NCI-H1694 treated with DMSO at 0.1 percent for 48 hours (cell line): Measurements from ENCODE around the gene OR2A25.
"Not testable (repeated sequence)": the region's sequence is repeated elsewhere in the genome, so short reads cannot be mapped to it uniquely, and the experiment has no call there.

ENCODE experiments used
- DNase-seq: peaks from one replicate; lab custom pipeline; 2025; lab: John Stamatoyannopoulos, UW

OR2A25 gene, protein sequence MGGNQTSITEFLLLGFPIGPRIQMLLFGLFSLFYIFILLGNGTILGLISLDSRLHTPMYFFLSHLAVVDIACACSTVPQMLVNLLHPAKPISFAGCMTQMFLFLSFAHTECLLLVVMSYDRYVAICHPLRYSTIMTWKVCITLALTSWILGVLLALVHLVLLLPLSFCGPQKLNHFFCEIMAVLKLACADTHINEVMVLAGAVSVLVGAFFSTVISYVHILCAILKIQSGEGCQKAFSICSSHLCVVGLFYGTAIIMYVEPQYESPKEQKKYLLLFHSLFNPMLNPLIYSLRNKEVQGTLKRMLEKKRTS

GRCh38 chr7:144069511-144069910, at the start of gene OR2A25:
Gene OR2A25 (plus strand): TSS chr7:144069811. CDS start chr7:144074220, 4,409 bp downstream.
- DNase-seq: no peak

DNA sequence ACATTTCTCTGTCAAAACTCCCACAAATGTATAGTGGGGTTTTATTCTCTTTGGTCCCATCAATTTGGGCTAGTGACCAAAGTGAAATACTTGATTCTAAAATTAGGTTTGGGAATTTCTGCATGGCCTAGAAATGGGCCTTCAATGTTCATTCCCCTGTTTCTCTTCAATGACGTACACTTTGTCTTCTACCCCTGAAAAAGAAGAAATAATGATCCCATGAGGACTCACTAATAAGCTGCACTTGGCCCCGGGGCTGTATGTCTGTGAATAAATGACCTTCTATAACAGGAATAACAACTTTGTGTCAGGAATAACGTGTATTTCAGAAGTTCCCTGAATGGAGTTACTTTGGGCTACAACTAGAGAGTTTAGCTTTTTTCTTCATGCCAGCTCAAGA, 49.3 kb upstream of the OR2A25 start:
- no peak for DNase-seq

DNA sequence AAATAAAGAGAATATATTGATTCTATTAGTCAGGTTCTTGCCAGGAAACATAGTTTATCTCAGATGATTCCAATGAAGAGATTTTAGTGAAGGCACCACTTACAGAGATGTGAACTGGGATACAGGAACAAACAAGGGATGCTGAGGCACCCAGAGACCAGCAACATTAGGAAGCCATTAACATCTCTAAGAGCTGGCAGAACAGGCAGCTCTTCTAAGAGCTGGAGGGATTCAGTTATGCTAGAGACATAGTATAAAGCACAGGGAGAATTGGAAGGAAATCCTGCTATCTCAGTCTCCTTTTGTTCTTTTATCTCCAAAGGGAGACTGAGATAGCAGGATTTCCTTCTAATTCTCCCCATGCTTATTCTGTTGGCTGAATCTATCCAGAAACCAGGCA, 47.4 kb upstream of the OR2A25 start:
- no peak for DNase-seq

GRCh38 chr7:144023171-144023827, 46.3 kb upstream of the OR2A25 start:
- no peak for DNase-seq

GRCh38 chr7:144024213-144024612, 45.4 kb upstream of the OR2A25 start:
- no peak for DNase-seq

- DNase-seq: no peak
Observed at GRCh38 chr7:144026203-144026883, 43.3 kb upstream of the OR2A25 start.

DNA sequence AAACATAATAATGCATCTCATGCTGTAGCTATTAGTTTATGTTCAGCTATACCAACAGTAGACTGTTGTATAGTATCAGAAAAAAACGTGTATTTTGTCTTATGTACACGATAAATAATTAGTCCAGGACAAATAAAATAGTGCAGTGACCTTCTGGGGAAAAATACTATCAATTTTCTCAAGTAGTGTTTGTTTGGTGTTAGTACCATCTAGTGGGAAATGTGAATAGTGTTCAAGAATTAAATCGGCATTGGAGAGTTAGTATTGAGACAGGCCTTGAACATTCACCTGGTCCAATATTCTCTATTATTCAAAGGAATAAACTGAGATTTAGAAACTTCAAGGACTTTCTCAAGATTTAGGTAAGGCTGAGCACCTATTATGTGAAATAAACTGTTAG, 42.5 kb upstream of the OR2A25 start:
- DNase-seq: peak; percentile 3

DNA sequence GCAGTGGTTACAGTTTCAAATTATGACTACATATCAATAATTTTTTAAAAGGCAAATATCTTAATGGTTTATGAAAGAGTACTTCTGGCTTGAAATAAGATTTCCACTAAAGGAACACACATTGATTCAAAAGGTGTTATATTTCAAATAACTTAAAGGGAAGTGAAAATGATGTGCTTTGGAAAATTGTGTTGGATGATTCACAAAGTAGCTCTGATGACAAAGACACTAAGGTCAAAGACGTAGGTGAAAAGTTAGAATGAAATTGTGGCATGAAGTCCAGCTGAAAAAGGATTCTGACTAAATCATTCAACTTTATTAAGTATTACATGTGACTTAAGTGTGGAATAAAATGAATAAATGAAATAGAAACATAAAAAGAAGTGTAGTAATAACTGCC, 41.6 kb upstream of the OR2A25 start:
- DNase-seq: no peak

DNA sequence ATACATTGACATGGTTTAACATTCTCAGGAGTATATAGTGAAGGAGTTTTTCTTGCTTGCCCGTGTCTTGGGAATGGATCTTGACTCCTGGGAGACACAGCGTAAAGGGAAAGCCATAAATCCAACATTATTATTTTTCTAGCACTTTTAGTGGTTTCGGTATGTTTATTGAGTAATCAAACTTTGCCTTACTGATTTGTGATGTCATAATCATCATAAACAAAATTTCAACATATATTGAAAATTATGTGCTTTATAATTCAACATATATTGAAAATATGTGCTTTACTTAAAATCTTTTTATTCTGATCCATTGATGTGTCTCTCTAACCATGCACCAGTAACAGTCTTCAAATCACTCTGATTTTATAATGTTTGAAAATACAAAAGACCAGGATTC, 41.1 kb upstream of the OR2A25 start:
- no peak for DNase-seq

DNA sequence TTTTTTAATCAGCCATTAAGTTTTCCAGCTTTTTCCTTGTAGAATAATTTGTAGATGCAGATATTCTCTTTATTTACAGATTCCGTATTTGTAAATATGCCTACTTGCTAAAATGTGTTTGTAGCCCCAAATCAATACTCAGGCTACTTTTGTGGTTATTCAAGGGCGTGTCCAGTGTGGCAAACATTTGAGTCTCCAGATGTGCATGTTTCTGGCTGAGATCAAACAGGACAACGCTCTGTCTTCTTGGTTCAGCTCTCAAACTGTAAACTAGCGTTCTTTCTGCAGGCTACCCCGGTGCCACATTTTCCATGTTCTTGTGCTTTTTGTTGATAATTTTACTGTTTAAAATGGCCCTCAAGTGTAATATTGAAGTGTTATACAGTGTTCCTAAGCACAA, 37.1 kb upstream of the OR2A25 start:
- no peak for DNase-seq

- DNase-seq: no peak
Observed at GRCh38 chr7:144032985-144033709, 36.5 kb upstream of the OR2A25 start.

- no peak for DNase-seq
Observed at GRCh38 chr7:144035385-144035784, 34.2 kb upstream of the OR2A25 start.

DNA sequence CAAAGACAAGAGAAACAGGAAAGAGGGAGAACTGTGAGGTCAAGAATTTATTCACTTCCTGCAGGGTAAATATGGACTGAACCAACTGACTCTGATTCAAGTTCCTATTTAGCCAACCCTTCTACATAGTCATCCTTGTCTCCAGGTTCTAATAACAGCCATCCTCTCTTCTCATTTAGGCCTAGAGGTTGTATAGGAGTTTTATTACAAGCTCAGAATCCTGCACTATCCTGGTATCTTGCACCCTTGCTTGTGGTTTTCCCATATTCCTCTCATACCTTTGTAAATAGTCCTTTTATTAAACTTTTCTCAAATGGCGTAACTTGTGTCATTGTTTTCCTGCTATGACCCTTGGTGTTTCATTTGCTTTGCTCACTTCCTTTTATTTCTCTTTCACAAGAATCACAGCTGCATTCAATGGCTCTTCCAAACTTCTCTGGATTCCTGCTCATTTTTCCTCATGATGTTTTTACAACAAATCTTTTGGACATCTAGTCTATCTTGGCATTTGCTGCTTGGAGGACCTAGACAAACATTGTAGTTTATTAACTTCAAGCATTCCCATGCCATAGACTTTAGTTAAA, 33.2 kb upstream of the OR2A25 start:
- no peak for DNase-seq

DNA sequence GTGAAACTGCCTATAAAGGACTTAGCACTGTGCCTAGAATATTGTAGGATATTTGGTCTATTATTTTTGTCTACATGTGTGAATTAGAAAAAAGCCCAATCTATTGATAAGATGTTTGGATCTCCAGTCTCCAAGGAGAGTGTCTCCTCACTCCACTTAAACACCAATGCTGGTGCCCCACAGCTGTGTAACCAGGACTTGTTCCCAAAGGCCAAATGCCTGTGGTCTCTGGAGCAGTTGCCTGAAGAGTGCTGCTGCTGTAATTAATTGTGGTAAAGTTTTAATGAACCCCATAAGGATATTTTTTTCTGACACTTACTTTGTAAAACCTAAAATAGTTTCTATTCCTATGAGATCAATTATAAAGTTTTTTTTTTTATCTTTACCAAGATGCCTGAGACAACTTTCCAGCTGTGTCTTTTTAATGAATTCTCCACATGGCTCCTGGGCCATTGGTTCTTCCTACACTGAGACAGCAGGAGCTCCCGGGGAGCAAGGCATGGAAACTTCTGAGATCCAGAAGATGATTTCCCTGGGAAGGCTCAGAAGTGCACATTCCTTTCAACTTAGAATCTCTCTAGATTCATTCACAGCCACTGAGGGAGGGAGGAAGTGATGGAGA, 32.1 kb upstream of the OR2A25 start:
- no peak for DNase-seq

GRCh38 chr7:144038887-144039286, 30.7 kb upstream of the OR2A25 start:
- no peak for DNase-seq

- DNase-seq: no peak
Observed at GRCh38 chr7:144048648-144049047, 21.0 kb upstream of the OR2A25 start, which contains the start of gene OR2A5. Gene OR2A5 (plus strand): TSS chr7:144048948. CDS start chr7:144050402, 1,454 bp downstream.

DNA sequence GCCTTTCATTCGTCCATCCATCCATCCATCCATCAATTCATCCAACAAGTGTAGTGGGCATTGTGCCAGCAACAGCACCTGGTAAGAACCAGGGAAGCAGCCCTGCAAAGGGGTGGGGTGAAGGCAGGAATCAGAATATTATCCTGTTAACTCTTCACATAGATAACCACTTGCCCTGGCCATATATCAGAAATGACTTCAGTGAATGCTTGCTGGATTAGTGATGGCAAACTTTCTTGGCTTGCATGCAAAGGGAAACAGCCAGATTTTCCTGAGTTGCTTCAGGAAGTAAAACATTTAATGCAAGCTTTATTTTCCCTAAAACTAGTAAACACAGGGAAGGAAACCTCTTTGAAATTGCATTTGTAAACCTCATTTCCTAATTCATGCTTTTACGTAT, 20.1 kb upstream of the OR2A25 start:
- no peak for DNase-seq

DNA sequence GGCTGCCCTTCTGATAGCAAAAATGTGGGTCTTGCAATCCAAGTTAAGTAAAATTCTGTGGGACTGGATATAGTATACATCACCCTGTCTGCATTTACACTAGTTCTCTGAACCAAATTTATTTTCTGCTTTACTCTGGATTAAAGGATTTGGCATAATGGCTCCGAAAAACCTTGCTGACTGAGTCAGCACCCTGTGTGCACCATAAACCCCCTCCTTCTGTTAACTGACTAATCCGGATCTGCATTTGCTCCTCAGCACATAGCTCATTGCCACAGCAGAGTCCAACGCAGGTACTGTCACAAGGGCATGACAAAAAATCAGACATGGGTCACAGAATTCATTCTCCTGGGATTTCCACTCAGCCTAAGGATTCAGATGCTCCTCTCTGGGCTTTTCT, 19.5 kb upstream of the OR2A25 start:
- no peak for DNase-seq

- not testable (repeated sequence) for DNase-seq
Observed at GRCh38 chr7:144050884-144051283, 18.7 kb upstream of the OR2A25 start.

- no peak for DNase-seq
Observed at GRCh38 chr7:144057954-144058353, 11.7 kb upstream of the OR2A25 start.

- no peak for DNase-seq
Observed at GRCh38 chr7:144063710-144064109, 5.9 kb upstream of the OR2A25 start.

DNA sequence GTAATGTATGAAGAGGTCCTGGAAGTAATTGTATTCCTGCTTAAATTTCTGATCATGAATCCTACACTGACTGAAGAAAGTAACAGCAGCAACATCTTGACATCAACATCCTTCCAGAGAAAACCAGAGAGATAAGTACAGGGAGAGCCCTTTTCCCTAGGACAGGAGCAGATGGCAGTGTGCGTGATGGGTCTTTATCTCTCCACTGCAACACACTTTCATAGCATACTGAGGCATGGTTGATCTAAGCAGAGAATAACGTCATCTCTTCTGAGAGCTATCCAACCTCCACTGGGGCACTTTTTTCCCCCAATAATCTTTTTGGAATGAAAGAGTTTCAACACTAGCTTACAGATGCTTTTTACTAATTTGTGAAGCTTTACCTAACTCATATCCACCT, 342 bp downstream of the OR2A25 start:
- no peak for DNase-seq
